Effector CD4-positive, alpha-beta T cell (primary cell): ENCODE data around the gene MYH13. TPM values are rescaled to one million over a fixed set of nuclear protein-coding genes. Genes with fewer than 3 reads are reported as not detected.

Source experiments
- DNase-seq: peaks from one replicate; pipeline ENCODE4 v3.0.0-alpha.2; 2020
- total RNA-seq: gene quantifications from one replicate; lab custom pipeline; 2026; lab: John Stamatoyannopoulos, UW

MYH13 gene
- not detected for total RNA-seq

DNA sequence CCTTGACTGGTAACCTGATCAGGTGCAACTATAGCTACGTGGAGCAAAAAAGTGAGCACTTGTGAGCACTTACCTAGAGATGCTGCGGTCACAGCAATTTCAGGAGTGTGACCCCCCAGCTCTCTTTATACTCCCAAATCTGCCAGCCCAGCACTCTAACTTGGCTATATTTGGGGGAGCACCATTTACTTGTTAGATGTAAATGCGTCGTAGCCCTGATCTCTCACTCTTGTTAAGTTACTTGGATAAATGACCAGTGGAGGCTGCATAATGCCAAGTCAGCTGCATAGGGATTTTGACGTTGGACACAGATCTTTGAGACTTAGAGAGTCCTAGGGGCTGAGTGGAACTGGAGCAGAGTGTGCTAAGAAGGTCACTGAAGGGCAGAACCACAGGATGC, at the start of gene MYH13:
Gene MYH13 (minus strand): TSS at position 101 of the 400 bp plus-strand sequence. CDS start 8,476 bp downstream, outside the sequence.
- DNase-seq = no peak

DNA sequence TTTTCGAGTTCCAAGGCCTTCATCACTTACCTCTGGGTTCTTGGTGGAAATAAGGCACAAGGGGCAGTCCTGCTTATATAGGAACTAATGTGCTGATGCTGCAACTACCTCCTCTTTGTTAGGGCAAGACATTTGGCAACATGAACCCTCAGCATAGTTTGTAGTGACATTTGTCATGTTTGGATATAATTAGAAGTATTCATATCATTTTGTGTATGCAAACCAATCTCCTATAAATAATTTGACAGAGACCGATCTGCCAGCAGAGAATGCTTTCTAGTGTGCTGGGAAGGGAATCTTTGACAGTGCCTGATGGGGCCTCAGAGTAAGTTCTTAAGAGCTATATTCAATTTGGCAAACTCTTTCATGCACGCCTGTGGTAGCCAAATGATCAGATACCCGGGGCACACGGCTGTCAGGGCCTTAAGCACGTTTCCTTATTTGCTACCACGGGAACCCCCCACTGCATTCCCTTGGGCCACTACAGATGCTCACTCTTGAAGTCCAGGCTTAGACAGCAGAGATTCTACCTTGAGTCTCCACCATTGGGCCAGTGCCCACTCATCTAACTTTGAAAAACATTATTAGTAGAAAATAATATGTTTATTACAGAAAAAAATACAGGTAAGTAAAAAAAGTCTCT, 49.2 kb upstream of the MYH13 start, which contains the start of gene MYH8:
Gene MYH8 (minus strand): TSS at position 51 of the 643 bp plus-strand sequence. CDS start 1,723 bp downstream, outside the sequence.
- no peak for DNase-seq

DNA sequence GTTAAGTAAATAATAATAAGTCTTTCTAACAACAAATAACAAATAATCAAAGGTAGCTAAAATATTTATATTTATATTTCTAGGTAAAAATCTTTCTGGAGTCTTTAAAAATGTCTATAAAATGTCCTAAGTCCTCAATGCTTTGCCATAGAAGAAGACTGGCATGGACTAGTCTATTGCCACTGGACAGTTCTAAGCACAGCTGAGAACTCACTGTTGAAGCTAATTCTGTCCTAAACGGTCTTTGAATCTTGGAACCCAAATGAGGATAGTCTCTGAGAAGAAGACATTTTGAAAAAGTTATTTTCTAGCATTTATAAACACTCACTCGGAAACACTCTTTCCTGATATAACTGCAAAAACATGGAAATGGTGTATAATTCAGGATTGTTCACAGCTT, 48.4 kb upstream of the MYH13 start:
- no peak for DNase-seq

DNA sequence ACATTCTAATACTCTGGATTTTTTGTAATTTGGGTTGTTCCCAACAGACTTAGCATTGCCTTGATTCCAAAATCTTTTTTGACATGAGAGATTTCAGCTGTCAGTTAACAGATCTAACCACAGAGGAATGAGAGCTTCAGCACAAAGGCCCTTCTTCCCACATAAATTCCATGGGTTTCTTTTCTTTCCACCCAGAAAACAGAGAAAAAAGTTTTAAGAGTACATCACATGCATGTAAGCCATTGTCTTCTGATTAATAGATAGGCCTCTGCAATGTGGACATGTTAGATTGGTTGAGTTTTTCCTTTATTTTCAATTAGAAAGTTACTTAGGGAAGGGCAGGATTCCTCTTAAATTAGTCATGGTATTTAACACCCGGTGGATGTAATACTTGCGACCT, 48.0 kb upstream of the MYH13 start:
- no peak for DNase-seq

DNA sequence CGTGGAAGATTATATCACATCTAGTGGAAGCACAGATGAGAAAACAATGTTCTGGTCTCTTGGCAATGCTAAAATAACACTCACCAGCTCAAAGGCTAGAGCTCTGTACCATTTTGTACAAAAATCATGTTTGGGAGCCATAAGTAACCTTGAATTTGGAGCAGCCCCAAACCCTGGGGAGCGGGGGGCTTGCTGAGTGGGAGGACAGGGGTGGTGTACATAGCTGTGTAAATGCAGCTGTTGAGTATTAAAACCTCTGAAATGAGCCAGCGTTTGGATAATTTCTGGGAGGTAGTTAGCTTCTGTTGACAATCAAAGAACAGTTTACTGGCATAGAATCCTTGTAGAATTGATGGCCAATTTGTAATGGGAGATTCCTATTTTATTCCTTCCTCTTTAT, 44.6 kb upstream of the MYH13 start:
- DNase-seq = no peak

DNA sequence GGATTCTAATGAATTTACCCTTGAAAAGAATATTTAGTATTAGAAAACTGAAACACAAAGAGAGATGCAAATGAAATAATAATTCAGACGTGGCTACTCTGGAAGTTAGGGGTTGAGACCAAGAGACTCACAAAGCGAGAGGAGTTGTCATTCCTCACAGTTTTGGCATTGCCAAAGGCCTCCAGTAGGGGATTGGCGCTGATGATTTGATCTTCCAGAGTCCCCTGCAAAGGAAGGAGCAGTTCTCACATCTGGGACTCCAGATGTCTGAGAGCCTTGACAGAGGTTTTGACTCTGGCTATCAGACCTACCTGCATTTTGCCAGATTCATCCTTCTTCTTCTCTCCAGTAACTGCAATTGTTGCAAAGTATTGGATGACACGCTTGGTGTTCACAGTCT, 42.4 kb upstream of the MYH13 start:
- DNase-seq = no peak

DNA sequence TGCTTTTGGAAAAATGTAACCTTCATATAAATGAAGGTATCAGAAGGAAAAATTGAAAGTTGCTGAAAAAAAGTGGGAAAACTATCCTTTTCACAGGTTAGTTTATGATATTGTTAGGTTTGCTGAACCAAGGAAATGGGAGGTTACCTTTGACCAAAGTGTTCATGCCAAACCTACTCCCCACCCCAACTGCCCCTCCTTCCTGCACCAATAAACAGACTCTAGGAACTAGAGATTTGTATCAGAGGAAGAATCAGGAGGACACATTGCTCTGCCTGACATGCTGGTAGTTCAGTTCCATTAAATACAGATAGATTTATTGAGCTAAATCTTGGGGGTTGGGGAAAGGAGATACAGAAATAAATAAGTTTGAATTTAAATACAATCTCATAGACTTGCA, 30.8 kb upstream of the MYH13 start:
- DNase-seq = no peak

DNA sequence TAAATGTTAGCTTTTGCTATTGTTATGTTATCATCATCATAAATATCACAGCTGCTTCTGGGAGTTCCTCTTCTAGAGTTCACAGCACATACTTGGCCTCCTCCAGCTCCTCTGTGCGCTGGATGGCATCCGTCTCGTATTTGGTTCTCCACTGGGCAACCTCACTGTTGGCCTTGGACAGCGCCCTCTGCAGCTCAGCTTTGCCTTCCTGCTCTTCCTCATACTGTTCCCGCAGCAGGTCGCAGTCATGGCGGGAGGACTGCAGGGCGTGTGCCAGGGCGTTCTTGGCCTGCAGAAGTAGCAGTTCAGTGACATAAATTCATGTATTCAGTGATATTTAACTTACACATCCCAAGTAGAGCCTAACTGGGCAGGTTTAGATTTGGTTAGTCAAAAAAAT, 25.5 kb upstream of the MYH13 start:
- DNase-seq = no peak

DNA sequence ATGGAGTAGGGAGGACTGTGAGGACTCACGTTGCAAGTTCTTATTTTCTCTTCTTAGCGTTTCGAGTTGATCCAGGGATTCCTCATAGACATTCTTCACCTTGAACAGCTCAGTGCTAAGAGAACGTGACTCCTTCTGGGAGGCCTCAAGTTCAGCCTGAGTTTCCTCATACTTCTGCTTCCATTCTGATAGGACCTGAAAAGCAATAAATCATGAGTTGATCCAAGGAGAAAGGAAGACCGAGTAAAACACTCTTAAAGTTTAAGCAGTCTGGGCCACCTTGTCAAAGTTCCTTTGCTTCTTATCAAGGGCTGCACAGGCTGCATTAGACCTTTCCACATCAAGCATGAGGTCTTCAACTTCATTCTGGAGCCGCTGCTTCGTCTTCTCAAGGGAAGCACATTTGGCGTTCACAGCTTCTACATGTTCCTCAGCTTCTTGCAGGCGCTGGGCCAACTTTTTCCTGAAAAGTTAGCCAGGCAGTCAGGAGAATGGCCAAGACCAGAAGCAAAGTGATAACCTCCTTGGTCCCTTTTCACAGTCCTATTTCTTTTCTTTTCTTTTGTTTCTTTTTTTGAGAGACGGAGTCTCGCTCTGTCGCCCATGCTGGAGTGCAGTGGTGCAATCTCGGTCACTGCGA, 23.8 kb upstream of the MYH13 start:
- no peak for DNase-seq

DNA sequence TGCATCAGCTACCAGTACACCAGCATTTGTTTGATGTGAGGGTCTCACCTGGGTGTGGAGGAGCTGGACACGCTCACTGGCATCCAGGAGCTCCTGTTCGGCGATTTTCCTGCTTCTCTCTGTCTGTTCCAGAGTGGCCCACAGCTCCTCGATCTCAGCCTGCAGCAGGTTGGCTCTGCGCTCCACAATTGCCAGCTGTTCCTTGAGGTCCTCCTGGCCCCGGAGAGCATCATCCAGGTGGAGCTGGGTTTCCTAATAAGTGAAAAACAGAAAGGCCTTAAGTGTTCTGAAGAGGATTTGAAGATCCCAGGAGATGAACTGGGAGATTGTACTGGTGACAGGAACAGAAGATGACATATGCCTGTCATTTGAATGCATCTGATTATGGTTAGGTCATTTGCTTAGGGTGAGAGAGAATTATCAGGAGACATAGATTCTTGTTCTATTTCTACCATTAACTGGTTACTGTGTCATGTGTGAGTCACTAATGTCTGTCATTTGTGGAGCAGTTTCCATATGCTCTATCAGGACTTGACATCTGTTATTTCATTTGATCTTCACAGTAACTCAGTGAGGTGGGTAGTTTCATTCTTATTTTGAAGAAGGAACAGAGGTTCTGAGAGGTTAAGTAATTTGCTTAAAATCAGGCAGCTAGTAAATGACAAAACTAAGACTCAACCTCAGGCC, 21.5 kb upstream of the MYH13 start:
- DNase-seq = no peak

DNA sequence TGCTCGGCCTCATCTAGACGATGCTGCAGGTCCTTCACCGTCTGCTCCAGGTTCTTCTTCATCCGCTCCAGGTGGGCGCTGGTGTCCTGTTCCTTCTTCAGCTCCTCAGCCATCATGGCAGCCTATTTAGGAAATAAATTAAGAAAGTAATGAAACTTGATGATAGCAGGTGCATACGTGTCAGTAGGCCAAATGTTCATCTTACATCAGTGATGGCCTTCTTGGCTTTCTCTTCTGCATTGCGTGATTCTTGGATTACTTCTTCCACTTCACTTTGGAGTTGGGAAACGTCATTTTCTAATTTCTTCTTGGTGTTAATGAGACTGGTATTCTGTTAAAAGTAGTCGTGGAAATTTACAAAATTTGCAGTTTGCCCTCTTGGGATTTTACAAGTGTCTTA, 20.1 kb upstream of the MYH13 start:
- no peak for DNase-seq

DNA sequence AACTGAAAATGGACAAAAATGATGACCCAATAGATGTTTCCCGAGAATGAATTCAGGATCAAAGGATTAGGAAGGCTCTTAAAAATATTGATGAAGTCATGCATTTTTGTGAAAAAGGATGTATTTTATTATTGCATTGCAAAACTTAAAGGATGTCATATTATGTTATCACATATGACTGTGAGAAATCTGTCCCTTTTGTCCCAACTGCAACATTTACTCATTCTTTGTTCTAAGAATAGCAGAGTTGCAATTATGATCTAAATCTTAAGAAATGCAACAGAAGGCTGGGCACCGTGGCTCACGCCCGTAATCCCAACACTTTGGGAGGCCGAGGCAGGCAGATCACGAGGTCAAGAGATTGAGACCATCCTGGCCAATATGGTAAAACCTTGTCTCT, 13.1 kb upstream of the MYH13 start:
- DNase-seq = no peak

DNA sequence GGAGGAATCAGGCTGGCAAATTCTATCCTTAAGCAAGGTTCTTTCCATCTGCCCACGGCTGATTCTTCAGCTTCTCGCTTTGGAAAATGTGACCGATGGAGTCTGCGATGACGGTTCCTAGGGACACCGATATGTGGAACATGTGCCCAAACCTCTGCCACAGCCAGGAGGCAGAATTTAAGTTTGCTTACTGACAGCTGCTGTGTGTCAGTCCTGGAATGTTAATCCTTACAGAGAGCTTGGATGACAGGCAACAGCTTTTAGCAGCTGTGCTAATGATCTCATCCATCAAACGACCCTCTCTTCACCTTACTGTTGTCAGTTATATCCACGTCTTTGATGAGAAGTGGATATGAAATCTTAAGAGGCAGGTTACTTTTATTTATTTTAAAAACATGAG, 11.4 kb upstream of the MYH13 start:
- no peak for DNase-seq

DNA sequence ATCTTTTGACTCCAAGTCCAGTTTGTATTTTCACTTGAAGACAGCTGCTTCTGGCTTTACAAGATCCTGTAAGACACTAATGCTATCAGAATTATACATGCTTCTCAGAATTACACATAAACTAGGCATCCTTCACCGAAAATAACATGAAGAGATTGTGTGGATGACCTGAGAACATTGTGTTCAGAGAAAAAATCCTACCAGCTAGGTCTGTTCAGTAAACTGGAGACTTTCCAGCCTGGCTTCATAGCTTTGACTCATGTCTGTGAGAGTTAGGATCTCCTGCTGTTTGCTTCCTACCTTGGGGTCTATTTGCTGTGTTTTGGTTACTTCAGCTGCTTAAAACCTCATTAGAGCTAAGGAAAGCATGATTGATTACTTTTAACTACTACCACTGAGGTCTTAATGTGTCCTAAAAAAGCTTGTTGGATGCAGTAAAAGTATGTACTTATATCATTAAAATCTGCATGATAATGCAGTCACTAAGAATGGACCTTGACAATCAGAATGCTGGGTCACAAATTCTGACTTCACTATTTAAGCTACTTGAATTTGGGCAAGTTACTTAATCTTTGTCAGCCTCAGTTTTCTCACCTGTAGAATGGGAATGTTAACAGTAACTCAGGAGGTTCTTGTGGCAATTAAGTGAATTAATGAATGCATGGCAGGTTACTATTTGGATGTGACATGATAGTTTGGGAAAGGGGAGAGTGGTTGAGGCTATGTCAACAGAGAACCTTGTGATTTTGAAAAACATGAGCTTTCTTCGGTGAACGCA, 8.0 kb upstream of the MYH13 start:
- no peak for DNase-seq

DNA sequence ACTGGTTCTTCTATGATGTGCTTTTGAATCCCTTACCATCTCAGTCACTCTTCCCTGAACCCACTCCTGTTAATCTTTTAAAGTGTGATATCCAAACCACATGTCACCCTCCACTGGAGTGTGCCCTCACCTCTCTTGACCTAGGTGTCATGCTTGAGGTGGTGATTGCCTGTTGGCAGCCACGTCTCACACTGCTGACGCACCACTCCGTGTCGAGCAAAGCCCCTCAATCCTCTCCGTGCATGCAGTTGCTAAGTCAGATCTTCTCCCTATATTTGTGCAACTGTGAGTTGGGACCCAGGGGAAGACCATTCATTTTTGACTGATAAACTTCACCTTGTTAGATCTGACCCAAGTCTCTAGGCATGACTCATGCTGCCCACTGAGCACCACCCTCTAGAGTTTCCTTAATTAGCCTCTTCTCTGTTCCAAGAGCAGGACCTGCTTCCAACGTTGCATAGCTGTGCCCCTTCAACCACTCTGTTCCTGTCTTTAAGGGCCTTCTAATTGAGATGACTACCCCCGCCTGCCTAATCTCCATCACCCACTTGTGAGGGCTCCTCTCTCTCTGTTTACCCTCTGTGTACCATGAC, 2.7 kb downstream of the MYH13 start:
- no peak for DNase-seq

DNA sequence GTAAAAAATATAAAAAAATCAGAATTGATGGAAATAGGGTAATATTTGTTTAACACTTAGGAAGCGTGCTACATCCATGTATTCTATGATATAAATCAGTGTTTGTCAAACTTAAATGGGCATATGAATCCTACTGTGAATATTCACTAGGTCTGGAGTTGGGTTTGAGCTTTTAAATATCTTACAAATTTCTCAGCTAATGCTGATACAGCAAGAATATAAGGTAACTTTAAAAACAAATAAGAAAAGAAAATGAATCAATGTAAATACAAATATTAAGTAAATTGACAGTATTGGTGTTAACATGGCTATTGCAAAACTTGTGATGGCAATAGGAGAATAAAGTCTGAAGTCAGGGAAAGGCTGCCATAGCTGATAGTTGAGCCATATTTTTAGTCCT, 3.6 kb downstream of the MYH13 start:
- no peak for DNase-seq

DNA sequence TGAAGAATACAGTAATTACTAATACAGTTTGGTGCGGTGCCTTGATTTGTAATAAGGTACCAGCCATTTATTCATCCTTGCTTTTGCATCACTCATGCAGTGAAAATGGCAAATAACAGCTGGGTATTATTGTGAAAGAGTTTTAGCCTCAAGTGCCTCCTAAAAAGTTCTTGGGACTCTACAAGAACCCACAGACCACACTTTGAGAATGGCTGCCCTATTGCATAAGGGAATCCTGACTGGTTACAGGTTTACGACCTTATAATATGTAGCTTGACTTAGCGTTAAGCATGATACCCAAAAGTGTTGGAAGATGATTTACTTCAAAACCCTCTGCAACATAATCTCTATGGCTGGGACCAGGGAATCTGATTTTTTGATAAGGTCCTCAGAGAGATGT, 4.2 kb downstream of the MYH13 start:
- DNase-seq = no peak

DNA sequence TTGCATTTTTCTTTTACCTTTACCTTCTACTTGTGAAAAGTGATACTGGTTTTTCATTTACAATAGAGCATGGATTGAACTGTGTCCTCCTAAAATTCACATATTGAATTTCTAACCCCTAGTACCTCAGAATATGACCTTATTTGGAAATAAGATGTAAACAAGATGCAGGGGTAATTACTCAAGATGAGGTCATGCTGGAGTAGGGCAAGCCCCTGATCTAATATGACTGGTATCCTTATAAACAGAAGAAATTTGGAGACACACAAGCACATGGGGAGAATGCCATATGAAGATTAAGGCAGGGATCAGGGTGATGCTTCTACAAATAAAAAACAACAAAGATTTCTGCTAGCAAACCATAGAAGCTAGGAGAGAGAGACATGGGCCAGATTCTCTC, 12.2 kb downstream of the MYH13 start:
- DNase-seq = no peak

DNA sequence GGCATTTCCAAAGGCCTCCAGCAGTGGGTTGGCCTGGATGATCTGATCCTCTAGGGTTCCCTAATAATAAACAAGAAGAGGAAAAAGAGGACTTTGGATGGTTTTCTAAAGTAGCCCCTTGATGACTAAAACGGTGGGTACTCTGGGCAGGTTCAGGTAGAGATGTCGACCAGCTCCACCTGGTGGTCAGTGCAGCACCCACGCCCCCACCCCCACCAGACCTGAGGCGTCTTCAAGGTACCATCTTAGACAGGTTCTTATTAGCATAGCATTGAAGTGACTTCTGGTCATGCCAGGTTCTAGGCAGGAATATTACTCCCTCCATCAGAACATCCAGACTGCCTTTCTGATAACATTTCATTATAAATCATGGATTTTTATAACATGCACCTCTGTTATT, 15.0 kb downstream of the MYH13 start:
- no peak for DNase-seq

DNA sequence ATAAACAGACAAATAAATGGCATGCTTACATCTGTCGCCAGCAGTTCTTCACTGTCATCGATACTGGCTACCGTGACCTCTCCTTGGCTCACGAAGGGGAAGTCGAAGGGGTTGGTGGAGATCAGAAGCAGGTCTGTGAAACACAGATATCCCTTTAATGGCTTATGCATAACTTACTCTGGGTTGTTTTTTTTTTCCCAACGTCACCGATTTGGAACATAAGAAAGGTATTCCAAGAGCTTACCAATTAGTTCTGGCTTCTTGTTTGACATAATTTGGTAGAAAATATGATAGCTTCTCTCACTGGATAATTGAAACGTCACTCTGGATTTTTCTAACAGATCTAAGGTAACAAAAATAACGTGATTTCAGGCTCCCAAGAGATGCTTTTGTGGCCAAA, 18.2 kb downstream of the MYH13 start:
- DNase-seq = no peak

DNA sequence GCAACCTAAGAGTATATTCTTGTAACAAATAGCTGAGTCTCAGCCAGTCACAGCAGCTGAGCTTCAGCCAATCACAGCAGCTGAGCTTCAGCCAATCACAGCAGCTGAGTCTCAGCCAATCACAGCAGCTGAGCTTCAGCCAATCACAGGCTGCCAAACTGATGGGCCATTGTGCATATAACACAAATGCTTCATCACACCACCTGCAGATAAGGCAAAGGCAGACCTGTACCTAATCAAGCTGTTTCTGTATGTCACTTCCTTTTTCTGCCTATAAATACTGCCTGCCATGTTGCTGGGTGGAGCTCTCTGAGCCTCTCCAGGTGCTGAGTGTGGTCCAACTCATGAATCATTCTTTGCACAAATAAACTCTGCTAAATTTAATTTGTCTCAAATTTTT, 19.9 kb downstream of the MYH13 start:
- DNase-seq = no peak

DNA sequence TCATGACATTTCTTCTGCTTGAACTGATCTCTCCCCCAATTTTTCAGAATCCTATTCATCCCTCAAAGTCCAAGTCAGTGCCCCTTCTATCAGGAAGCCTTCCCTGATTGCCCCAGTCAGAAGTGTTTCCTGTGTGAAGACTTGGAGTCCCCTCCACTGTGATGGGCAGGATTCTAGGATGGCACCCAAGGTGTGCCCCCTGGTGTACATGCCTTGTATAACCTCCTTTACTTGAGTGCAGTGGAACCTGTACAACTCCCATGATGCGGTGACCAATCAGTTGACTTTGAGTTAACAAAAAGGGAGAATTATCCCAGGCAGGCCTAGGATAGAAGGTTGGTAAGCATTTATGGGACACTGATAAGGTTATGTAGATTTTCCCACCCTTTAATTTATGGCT, 23.4 kb downstream of the MYH13 start:
- no peak for DNase-seq

DNA sequence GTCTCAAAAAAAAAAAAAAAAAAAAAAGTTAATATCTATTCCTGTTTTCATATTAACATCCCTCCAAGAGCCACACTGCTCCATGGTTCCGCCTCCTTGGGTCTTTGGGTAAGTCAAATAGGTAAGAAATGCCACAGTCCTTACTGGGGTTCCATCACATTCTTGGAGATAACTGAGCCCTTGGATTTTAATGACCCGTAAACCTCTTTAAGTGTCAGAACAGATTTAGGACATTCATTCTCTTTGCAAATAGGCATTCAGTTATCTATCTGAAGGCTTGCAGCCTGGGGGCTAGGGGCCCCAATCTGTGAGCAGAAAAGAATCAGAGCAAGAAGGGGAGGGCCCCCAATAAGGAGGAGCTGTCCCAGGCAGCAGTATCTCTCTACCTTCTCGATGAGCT, 28.0 kb downstream of the MYH13 start:
- no peak for DNase-seq
